SK-N-SH treated with all-trans-retinoic acid at 6 μM for 48 hours (cell line): ENCODE data around the gene SPRED1.

Source experiments
- ATAC-seq: fragments of 200-7000 bp; cut with Tn5 transposase; 3 replicates; pipeline ENCODE4 v1.9.1; 2020; ENCODE audit warnings: mild to moderate bottlenecking, moderate library complexity
- ARNTL ChIP-seq: fragments of 450-650 bp; formaldehyde crosslinking; IDR thresholded peaks from 2 replicates; pipeline ENCODE4 v1.5.0; 2020; ENCODE audit warnings: low read depth, mild to moderate bottlenecking, moderate library complexity, borderline replicate concordance
- BACH2 ChIP-seq: fragments of 250-450 bp; sonication (Bioruptor Pico); IDR thresholded peaks from 2 replicates; pipeline ENCODE4 v1.9.0; 2021; ENCODE audit warnings: mild to moderate bottlenecking, borderline replicate concordance
- CSDC2 ChIP-seq: fragments of 250-450 bp; sonication (Bioruptor Pico); IDR thresholded peaks from 2 replicates; pipeline ENCODE4 v1.5.0; 2020; ENCODE audit warnings: mild to moderate bottlenecking, moderate library complexity
- CSRNP3 ChIP-seq: fragments of 250-450 bp; sonication (Bioruptor Pico); IDR thresholded peaks from 2 replicates; pipeline ENCODE4 v1.5.1; 2021; ENCODE audit warnings: mild to moderate bottlenecking, moderate library complexity
- ESRRG ChIP-seq: fragments of 250-450 bp; sonication (Bioruptor Pico); IDR thresholded peaks from 2 replicates; pipeline ENCODE4 v1.6.1; 2021; ENCODE audit warnings: mild to moderate bottlenecking
- ISL1 ChIP-seq: fragments of 250-450 bp; sonication (Bioruptor Pico); IDR thresholded peaks from 2 replicates; pipeline ENCODE4 v2.1.2; 2022; ENCODE audit warnings: mild to moderate bottlenecking, moderate library complexity
- OSR1 ChIP-seq: fragments of 250-450 bp; sonication (Bioruptor Pico); IDR thresholded peaks from 2 replicates; pipeline ENCODE4 v1.8.0; 2022; ENCODE audit warnings: moderate library complexity, mild to moderate bottlenecking, inconsistent platforms
- POU6F1 ChIP-seq: fragments of 250-450 bp; sonication (Bioruptor Pico); IDR thresholded peaks from 2 replicates; pipeline ENCODE4 v1.8.0; 2021; ENCODE audit warnings: low read depth, mild to moderate bottlenecking, moderate library complexity, borderline replicate concordance
- PPARA ChIP-seq: fragments of 250-450 bp; sonication (Bioruptor Pico); IDR thresholded peaks from 2 replicates; pipeline ENCODE4 v1.5.0; 2020; ENCODE audit warnings: mild to moderate bottlenecking, borderline replicate concordance
- SNAI2 ChIP-seq: fragments of 250-450 bp; sonication (Bioruptor Pico); IDR thresholded peaks from 2 replicates; pipeline ENCODE4 v1.5.0; 2020; ENCODE audit warnings: mild to moderate bottlenecking, moderate library complexity
- TCF4 ChIP-seq: fragments of 250-450 bp; sonication (Bioruptor Pico); IDR thresholded peaks from 2 replicates; pipeline ENCODE4 v1.8.0; 2021; ENCODE audit warnings: mild to moderate bottlenecking, moderate library complexity, borderline replicate concordance
- TOX ChIP-seq: fragments of 250-450 bp; sonication (Bioruptor Pico); IDR thresholded peaks from 2 replicates; pipeline ENCODE4 v1.8.0; 2021; ENCODE audit warnings: mild to moderate bottlenecking, moderate library complexity, borderline replicate concordance
- ZFP3 ChIP-seq: fragments of 250-450 bp; sonication (Bioruptor Pico); IDR thresholded peaks from 2 replicates; pipeline ENCODE4 v1.5.0; 2020; ENCODE audit warnings: mild to moderate bottlenecking, moderate library complexity
- ZFP30 ChIP-seq: fragments of 450-650 bp; formaldehyde crosslinking; IDR thresholded peaks from 2 replicates; pipeline ENCODE4 v1.5.0; 2022; ENCODE audit warnings: mild to moderate bottlenecking, moderate library complexity
- ZNF565 ChIP-seq: fragments of 450-650 bp; formaldehyde crosslinking; conservative IDR thresholded peaks from 2 replicates; pipeline ENCODE4 v1.5.0; 2020; ENCODE audit warnings: low read depth, mild to moderate bottlenecking, moderate library complexity
- ZNF8 ChIP-seq: fragments of 450-650 bp; formaldehyde crosslinking; IDR thresholded peaks from 2 replicates; pipeline ENCODE4 v1.5.0; 2020; ENCODE audit warnings: mild to moderate bottlenecking, moderate library complexity
- TF ChIP-seq, protein P1 (sequence below): fragments of 250-450 bp; sonication (Bioruptor Pico); IDR thresholded peaks from 2 replicates; pipeline ENCODE4 v1.8.0; 2020; ENCODE audit warnings: mild to moderate bottlenecking, moderate library complexity, borderline replicate concordance
- TF ChIP-seq, protein P2 (sequence below): fragments of 250-450 bp; sonication (Bioruptor Pico); IDR thresholded peaks from 2 replicates; pipeline ENCODE4 v1.5.0; 2020; ENCODE audit warnings: mild to moderate bottlenecking, moderate library complexity

Gene SPRED1

GRCh38 chr15:38325648-38325990 is 73.0 kb downstream of the SPRED1 start (continued):
- TF ChIP-seq, protein P1, sequence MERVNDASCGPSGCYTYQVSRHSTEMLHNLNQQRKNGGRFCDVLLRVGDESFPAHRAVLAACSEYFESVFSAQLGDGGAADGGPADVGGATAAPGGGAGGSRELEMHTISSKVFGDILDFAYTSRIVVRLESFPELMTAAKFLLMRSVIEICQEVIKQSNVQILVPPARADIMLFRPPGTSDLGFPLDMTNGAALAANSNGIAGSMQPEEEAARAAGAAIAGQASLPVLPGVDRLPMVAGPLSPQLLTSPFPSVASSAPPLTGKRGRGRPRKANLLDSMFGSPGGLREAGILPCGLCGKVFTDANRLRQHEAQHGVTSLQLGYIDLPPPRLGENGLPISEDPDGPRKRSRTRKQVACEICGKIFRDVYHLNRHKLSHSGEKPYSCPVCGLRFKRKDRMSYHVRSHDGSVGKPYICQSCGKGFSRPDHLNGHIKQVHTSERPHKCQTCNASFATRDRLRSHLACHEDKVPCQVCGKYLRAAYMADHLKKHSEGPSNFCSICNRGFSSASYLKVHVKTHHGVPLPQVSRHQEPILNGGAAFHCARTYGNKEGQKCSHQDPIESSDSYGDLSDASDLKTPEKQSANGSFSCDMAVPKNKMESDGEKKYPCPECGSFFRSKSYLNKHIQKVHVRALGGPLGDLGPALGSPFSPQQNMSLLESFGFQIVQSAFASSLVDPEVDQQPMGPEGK = no peak
- no peak for TF ChIP-seq PPARA (CRISPR knock-in tag)
- TF ChIP-seq, protein P2, sequence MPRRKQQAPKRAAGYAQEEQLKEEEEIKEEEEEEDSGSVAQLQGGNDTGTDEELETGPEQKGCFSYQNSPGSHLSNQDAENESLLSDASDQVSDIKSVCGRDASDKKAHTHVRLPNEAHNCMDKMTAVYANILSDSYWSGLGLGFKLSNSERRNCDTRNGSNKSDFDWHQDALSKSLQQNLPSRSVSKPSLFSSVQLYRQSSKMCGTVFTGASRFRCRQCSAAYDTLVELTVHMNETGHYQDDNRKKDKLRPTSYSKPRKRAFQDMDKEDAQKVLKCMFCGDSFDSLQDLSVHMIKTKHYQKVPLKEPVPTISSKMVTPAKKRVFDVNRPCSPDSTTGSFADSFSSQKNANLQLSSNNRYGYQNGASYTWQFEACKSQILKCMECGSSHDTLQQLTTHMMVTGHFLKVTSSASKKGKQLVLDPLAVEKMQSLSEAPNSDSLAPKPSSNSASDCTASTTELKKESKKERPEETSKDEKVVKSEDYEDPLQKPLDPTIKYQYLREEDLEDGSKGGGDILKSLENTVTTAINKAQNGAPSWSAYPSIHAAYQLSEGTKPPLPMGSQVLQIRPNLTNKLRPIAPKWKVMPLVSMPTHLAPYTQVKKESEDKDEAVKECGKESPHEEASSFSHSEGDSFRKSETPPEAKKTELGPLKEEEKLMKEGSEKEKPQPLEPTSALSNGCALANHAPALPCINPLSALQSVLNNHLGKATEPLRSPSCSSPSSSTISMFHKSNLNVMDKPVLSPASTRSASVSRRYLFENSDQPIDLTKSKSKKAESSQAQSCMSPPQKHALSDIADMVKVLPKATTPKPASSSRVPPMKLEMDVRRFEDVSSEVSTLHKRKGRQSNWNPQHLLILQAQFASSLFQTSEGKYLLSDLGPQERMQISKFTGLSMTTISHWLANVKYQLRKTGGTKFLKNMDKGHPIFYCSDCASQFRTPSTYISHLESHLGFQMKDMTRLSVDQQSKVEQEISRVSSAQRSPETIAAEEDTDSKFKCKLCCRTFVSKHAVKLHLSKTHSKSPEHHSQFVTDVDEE = no peak
- no peak for TF ChIP-seq ZFP30
- TF ChIP-seq CSRNP3 (CRISPR knock-in tag) = no peak
- TF ChIP-seq BACH2 (CRISPR knock-in tag) = no peak
- TF ChIP-seq, all 23 proteins: peak for 0

GRCh38 chr15:38332711-38333110 is 80.1 kb downstream of the SPRED1 start:
- no peak for ATAC-seq
- TF ChIP-seq ARNTL (CRISPR knock-in tag) = no peak
- TF ChIP-seq, all 23 proteins: peak for 0

DNA sequence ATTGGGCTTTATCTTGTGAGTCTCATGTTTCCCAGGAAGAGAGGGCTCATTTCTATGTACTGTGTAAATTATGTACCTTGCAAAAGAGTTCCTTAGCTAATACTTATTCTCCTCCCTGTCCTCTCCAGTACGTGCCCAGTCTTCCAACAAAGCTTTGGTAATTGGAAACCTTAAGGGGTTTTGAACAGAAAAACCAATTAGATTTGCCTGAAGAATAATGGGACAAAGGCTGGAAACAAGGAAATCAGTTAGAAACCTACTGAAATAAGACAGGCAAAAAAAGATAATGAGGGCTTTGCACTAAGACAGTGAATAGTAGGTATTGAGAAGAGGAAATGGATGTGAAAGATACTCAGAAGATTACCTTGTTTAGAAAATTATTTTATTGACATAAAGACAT is 82.5 kb downstream of the SPRED1 start:
- ATAC-seq = no peak
- TF ChIP-seq ZFP3 (CRISPR knock-in tag) (no peak), SNAI2 (no peak), ZNF565 (no peak), ISL1 (CRISPR knock-in tag) (no peak), ESRRG (CRISPR knock-in tag) (no peak), ARNTL (CRISPR knock-in tag) (no peak), TOX (CRISPR knock-in tag) (no peak), CSRNP3 (CRISPR knock-in tag) (no peak), TCF4 (no peak), BACH2 (CRISPR knock-in tag) (no peak), ZNF8 (CRISPR knock-in tag) (no peak), CSDC2 (CRISPR knock-in tag) (no peak), POU6F1 (CRISPR knock-in tag) (no peak), OSR1 (CRISPR knock-in tag) (no peak), ZFP30 (no peak)
- TF ChIP-seq, protein P1 = no peak

- TF ChIP-seq ZFP3 (CRISPR knock-in tag) (no peak), OSR1 (CRISPR knock-in tag) (no peak), ESRRG (CRISPR knock-in tag) (no peak), BACH2 (CRISPR knock-in tag) (no peak)
- ATAC-seq = no peak
Observed at GRCh38 chr15:38344351-38344750, 91.7 kb downstream of the SPRED1 start.
